OCI-LY7 (cell line): ENCODE measurements around the gene RAB37.

Experiments used
- CTCF ChIP-seq: fragments of 200-600 bp; sonication (generic); conservative IDR thresholded peaks from 2 replicates; pipeline ENCODE4 v1.5.1; 2014; ENCODE audit warnings: mild to moderate bottlenecking, antibody characterized with exemption, low read length, moderate library complexity, mixed read lengths
- EZH2phosphoT487 ChIP-seq: fragments of 200-600 bp; sonication (generic); IDR thresholded peaks from 2 replicates; pipeline ENCODE4 v1.6.1; 2018; ENCODE audit warnings: low read depth, borderline replicate concordance, mild to moderate bottlenecking, mixed run types, antibody characterized with exemption, low read length, moderate library complexity, mixed read lengths

GRCh38 chr17:74764751-74765286, 27.8 kb downstream of the RAB37 start:
- no peak for TF ChIP-seq EZH2phosphoT487
- no peak for TF ChIP-seq CTCF
